Stimulated activated CD8-positive, alpha-beta memory T cell treated with anti-CD3 and anti-CD28 coated beads, Interleukin-2, amount 100 ng/mL, for 48 hours (primary cell): Measurements from ENCODE around the gene GALR3.
A peak's percentile ranks its signal among the peaks of the same experiment; 100 is the strongest.

Source experiments
- DNase-seq, 2 donors: peaks; one replicate each; pipeline ENCODE4 v3.0.0-alpha.2; 2020; ENCODE audit warnings: low read depth in 2 of 2

GALR3 gene

DNA sequence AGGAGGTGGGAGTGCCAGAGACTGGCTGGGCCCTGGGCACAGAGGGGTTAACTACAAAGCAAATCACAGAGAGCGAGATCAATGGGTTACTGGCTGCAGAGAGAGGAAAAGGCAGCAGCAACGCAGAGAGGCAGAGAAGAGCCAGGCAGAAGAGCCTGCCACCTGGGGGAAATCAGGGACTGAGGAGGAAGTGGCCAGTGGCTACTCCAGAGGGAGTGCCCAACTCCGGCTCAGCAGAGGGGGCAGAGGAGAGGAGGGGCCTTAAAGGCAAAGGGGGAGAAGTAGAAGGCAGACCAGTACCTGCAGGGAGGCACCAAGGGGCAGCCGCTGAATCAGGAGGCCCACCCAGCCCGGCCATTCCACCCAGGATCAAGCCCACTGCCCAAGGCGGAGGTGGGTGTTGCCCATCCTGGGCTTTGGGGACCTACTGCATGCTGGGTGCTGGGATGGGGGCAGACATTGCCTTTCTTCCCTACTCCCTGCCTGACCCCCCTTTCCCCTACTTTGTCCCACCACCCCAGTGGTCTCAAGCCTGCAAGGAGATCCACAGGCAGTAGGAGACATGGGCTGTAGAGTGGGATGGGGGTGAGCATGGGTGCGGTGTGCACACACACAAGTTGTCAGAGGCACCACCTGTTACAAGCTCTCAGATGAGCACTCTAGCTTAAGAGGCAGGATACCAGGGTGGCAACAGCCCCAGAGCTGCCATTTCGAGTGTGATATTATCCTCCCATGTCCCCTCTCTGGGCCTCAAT is 926 bp upstream of the GALR3 start:
- DNase-seq = no peak

- no peak for DNase-seq
Observed at GRCh38 chr22:37824674-37825641, 1.8 kb downstream of the GALR3 start.

GRCh38 chr22:37827056-37827455 is 3.9 kb downstream of the GALR3 start:
- DNase-seq = no peak

DNA sequence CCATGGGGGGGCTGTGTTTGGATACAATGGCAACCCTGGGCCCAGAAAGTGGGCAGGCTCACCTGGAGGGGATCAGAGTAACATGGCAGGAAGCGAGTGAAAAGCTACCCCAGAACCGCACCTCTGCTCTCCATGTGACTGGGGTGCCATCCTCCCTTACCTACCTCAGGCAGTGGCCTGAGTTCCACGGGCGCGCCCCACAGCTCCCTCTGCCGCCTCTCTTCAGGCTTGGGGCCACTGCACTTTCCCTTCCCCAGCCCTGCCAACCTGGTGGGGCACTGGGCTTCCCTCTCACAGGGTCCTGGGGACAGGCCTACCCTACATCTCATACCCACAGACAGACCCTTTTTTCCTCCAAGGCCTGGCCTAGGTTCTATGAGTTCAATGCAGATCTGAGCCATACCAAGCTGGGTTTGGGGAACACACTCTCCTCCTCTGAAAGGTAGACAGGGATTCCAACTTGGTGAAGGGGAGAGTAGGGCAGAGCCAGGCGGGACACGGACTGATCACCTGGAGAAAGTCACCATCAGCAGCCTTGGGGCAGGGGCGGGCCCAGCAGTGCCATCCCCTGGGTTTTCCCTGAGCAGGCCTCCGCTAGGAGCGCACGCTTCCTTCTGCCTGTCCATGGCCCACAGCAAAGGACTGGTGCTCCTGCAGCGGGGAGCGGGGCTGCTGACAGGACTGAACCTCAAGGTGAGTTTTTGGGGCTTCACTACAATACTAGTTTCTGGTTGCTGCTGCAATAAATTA is 7.1 kb downstream of the GALR3 start:
- DNase-seq = no peak

DNA sequence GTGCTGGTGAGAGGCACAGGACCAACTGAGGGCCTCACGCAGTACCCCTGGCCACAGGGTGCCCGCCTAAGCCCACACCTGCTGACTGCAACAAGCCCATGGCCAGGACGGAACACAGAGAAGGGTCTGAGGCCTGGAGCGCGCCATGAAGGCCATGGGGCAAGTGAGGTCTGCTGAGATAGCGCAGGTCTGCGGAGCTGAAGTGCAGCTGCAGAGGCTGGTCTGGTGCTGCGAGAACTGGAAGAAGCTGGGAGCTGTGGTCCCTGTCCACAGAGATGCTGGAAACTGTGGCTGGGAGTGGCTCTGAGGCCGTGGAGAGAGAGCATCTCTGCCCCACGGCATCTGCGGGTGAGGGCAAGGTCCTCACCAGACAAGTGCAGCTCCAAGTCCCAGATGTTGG is 8.3 kb downstream of the GALR3 start:
- no peak for DNase-seq

DNA sequence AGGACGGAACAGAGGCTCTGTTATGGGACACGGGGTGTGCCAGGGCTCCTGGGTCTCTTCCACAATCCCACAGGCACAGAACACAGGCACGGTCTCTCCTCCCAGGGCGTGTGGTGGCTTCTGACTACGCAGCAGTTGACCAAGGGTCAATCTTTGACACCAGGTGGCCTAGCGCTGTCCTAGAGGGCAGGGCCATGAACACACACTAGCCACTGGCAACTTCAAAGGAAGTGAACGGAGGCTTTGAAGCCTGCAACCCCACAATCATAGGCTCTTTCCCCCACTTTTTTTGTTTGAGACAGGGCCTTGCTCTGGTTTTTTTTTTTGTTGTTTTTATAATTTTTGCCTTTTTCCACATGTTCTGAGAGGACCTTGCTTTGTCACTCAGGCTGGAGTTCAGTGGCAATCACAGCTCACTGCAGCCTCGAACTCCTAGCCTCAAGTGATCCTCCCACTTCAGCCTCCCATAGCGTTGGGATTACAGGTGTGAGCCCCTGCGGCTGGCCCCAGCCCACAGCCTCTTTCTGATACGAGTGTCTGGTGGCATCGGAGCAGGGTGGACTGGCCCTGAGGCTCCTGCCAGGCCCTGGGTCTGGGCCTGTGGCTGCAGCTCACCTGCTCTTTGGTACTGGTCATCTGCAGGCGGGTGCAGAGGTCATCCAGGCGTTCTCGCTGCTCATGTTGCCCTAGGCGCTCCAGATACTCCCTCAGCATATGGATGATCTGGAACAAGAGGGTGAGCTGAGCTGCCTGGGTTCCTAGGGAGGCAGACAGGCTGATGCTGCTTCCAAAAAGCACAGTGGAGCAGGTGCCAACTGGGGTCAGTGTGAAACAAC is 9.1 kb downstream of the GALR3 start:
- no peak for DNase-seq

DNA sequence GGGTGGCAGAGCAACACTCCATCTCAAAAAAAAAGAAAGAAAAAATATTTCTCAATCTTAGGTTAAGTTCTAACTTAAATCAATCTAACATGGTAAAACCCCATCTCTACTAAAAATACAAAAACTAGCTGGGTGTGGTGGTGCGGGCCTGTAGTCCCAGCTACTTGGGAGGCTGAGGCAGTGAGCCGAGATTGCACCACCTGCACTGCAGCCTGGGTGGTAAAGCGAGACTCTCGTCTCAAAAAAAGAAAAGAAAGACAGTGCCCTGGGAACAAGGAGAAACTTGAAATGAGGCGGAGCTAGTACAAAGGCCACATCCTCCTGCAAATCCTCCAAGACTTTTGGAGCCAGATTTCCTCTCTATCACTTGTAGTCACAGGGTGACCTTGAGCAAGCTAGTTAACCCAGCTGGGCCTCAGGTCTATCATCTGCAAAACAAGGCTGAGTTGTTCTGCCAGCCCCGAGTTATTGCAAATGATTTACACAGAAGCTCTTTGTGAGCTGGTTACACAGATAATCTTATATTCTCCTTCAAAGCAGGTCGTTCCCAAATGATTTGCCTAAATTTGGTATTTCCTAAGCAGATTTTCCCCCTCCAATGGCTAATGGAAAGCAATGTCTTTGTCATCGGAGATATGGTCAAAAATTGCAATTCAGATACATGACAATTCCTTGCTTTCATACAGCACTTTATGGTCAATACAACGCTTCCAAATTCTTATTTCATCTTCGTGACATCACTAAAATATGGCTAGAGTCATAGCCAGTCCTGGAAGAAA is 19.0 kb downstream of the GALR3 start:
- no peak for DNase-seq

GRCh38 chr22:37843741-37844089 is 20.5 kb downstream of the GALR3 start:
- peak; percentile 42 to 43 for DNase-seq

DNA sequence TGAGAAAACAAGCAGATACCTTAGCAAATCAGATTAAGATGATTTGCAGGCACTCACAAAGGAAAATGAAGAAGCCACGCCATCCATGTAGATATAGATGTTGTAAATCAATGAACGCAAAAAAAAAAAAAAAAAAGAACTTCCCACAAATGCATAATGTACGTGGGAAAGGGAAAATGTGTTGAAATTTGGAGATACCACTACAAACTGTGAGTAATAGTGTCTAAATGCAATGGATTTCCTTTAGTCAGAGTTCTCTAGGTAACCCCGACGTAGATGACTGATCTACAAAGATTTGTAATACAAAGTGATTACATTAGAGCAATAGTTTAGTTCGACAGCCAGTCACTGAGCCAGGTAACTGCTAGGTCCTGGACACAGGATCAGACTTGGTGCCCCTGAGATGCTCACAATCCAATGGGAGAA is 21.7 kb downstream of the GALR3 start:
- no peak for DNase-seq

- no peak for DNase-seq
Observed at GRCh38 chr22:37846433-37846832, 23.3 kb downstream of the GALR3 start.

DNA sequence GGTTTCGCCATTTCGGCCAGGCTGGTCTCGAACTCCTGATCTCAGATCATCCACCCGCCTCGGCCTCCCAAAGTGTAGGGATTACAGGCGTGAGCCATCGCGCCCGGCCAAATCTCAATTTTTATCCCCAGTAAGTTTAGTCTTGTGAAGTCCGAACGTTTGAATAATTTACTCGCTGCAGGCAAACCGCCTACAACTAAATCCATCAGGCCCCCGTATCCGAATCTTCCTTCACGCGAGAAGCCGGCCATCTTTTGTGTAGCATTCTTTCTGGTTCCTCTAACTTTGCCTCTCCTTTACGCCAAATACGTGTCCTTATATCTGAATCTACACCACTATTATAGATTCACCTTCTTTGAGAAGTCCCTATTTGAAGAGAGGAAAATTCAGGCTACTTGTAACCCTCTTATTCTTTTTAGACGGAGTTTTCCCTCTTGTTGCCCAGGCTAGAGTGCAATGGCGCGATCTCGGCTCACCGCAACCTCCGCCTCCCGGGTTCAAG is 25.5 kb downstream of the GALR3 start:
- DNase-seq = no peak

GRCh38 chr22:37849089-37849751 is 26.0 kb downstream of the GALR3 start, which contains the start of gene EIF3L:
EIF3L (plus strand) TSS chr22:37849419; CDS start chr22:37849450, 31 bp downstream.
- peak; percentile 83 to 87 for DNase-seq

DNA sequence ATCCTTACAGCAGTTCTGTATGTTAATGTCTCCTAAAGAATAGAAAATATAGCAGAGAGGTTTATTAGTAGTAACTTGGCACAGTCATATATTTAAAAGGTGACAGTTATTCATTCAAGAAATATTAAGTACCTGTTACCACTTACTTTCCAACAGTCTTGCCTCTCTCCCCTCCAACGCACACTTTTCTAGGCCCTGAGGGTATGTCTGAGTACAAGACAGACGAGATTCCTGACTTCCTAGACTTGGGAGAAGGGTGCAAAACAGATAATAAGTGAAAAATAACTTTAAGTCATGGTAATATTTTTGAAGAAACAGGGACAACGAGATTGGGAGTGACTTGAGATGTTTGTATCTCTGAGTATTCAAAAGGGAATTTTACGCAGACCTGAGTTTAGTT is 27.6 kb downstream of the GALR3 start:
- DNase-seq = no peak

GRCh38 chr22:37852418-37852817 is 29.2 kb downstream of the GALR3 start:
- DNase-seq = no peak

GRCh38 chr22:37854946-37855345 is 31.8 kb downstream of the GALR3 start:
- DNase-seq = no peak

GRCh38 chr22:37855462-37855861 is 32.3 kb downstream of the GALR3 start:
- no peak for DNase-seq

DNA sequence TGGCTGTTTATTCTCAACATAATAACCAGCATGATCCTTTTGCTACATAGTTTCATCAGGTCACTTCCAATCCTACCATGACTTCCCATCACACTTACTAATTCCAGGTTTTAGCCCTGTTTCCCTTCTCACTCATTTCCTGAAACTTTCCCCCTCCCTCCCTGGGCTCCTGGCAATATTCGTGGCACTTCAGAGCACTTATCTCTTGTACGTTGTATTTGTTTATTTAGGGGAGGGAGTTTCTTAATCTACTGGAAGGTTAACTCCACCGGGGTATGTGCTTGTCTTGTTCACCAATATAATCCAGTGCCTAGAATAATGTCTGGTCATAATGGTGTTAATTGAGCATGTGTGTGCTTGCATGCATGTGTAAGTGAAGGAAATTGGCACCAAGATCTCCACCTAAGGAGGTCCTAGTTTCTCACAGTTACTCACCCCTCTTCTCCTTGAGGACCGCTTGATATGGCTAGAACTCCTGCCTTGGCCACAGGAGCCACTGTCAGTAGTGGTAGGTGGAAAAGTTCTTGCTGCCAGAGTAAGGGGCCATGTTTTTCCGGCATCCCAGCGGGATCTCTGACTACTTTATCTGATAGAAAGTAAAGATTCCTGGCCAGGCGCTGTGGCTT is 37.7 kb downstream of the GALR3 start:
- DNase-seq = no peak

GRCh38 chr22:37862570-37863325 is 39.6 kb downstream of the GALR3 start:
- no peak for DNase-seq
